Measurements from ENCODE around the gene MYO10. TPM values are rescaled to one million over a fixed set of nuclear protein-coding genes. Genes with fewer than 3 reads are reported as not detected.

MYO10 gene
- total and polyA plus RNA-seq, 2 experiments from 2014 or later = 119 to 276 TPM

- TF ChIP-seq, protein P1, sequence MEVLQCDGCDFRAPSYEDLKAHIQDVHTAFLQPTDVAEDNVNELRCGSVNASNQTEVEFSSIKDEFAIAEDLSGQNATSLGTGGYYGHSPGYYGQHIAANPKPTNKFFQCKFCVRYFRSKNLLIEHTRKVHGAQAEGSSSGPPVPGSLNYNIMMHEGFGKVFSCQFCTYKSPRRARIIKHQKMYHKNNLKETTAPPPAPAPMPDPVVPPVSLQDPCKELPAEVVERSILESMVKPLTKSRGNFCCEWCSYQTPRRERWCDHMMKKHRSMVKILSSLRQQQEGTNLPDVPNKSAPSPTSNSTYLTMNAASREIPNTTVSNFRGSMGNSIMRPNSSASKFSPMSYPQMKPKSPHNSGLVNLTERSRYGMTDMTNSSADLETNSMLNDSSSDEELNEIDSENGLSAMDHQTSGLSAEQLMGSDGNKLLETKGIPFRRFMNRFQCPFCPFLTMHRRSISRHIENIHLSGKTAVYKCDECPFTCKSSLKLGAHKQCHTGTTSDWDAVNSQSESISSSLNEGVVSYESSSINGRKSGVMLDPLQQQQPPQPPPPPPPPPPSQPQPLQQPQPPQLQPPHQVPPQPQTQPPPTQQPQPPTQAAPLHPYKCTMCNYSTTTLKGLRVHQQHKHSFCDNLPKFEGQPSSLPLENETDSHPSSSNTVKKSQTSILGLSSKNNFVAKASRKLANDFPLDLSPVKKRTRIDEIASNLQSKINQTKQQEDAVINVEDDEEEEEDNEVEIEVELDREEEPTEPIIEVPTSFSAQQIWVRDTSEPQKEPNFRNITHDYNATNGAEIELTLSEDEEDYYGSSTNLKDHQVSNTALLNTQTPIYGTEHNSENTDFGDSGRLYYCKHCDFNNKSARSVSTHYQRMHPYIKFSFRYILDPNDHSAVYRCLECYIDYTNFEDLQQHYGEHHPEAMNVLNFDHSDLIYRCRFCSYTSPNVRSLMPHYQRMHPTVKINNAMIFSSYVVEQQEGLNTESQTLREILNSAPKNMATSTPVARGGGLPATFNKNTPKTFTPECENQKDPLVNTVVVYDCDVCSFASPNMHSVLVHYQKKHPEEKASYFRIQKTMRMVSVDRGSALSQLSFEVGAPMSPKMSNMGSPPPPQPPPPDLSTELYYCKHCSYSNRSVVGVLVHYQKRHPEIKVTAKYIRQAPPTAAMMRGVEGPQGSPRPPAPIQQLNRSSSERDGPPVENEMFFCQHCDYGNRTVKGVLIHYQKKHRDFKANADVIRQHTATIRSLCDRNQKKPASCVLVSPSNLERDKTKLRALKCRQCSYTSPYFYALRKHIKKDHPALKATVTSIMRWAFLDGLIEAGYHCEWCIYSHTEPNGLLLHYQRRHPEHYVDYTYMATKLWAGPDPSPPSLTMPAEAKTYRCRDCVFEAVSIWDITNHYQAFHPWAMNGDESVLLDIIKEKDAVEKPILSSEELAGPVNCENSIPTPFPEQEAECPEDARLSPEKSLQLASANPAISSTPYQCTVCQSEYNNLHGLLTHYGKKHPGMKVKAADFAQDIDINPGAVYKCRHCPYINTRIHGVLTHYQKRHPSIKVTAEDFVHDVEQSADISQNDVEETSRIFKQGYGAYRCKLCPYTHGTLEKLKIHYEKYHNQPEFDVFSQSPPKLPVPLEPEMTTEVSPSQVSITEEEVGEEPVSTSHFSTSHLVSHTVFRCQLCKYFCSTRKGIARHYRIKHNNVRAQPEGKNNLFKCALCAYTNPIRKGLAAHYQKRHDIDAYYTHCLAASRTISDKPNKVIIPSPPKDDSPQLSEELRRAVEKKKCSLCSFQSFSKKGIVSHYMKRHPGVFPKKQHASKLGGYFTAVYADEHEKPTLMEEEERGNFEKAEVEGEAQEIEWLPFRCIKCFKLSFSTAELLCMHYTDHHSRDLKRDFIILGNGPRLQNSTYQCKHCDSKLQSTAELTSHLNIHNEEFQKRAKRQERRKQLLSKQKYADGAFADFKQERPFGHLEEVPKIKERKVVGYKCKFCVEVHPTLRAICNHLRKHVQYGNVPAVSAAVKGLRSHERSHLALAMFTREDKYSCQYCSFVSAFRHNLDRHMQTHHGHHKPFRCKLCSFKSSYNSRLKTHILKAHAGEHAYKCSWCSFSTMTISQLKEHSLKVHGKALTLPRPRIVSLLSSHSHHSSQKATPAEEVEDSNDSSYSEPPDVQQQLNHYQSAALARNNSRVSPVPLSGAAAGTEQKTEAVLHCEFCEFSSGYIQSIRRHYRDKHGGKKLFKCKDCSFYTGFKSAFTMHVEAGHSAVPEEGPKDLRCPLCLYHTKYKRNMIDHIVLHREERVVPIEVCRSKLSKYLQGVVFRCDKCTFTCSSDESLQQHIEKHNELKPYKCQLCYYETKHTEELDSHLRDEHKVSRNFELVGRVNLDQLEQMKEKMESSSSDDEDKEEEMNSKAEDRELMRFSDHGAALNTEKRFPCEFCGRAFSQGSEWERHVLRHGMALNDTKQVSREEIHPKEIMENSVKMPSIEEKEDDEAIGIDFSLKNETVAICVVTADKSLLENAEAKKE (CRISPR knock-in tag; IDR thresholded peaks at IDR 0.05) = no peak
Observed at GRCh38 chr5:16777432-16777831, 158.7 kb downstream of the MYO10 start (continued).

DNA sequence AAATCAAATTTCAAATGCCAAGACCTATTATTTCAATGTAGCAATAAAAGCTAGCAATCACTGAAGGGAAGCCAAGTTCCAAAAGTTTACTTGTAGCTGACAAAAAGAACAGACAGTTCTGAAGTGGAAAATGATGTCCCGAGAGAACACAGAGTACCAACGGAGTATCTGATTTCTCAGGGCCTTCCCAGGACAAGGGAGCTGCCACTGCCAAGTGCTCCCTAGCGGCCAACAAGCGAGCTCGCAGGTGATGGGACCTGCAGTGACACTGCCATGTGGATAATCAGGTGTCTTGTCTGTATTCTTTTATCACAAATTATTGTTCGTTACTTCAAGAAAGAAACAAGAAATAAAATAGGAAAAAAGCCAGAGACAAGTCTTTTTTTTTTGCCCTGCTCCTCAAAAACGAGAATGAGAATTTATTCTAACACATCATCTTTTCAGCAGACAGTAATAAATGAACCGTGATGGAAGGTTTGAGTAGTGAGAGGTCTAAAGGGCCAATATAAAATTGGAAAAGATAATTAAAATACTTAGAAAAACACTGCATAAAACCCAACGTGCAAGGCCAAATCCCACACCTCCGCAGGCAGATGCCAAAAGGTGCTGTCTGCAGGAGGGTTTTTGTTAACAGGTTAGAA lies 159.4 kb downstream of the MYO10 start:
- H3K4me1 Mint-ChIP-seq = peaks cover 27% of the 10 kb centered on the region
- no peaks in the 10 kb centered on the region for H3K9me2 ChIP-seq (ENCODE audit: insufficient read depth)
- ATAC-seq = peak; percentile 97

More for the DNA sequence above, 159.4 kb downstream of the MYO10 start:
- no peak overlapping the region for H3K4me2 ChIP-seq
- no peak overlapping the region for H3K4me3 ChIP-seq
- no peak overlapping the region for H3K27ac ChIP-seq (ENCODE audit: low read depth)
- H3F3A ChIP-seq (replicated peaks; ENCODE audit: low read depth) = no peaks in the 10 kb centered on the region
- H2AFZ ChIP-seq = no peak overlapping the region
- peaks cover 18% of the 10 kb centered on the region for H3K36me3 Mint-ChIP-seq (ENCODE audit: low read depth)
- H3K27me3 ChIP-seq (ENCODE audit: insufficient read depth) = no peaks in the 10 kb centered on the region
- H3K27ac Mint-ChIP-seq = no peak overlapping the region
- H3K36me3 ChIP-seq (ENCODE audit: insufficient read depth) = no peaks in the 10 kb centered on the region
- no peak overlapping the region for H3K4me3 Mint-ChIP-seq
- H3K27me3 Mint-ChIP-seq (ENCODE audit: insufficient read depth, low read depth, poor library complexity) = no peaks in the 10 kb centered on the region
- H4K20me1 ChIP-seq (replicated peaks; ENCODE audit: insufficient read depth) = no peaks in the 10 kb centered on the region
- no peaks in the 10 kb centered on the region for H3K9me3 Mint-ChIP-seq
- H3K4me1 ChIP-seq (ENCODE audit: insufficient read depth) = peaks cover 13% of the 10 kb centered on the region; the same call in 1 of the 2 replicates
- no peaks in the 10 kb centered on the region; the same call in 1 of the 2 replicates for H3K79me2 ChIP-seq (replicated peaks; ENCODE audit: insufficient read depth)
- peak; percentile 79 for DNase-seq (ENCODE audit: low spot score)
- TF ChIP-seq, protein P2, sequence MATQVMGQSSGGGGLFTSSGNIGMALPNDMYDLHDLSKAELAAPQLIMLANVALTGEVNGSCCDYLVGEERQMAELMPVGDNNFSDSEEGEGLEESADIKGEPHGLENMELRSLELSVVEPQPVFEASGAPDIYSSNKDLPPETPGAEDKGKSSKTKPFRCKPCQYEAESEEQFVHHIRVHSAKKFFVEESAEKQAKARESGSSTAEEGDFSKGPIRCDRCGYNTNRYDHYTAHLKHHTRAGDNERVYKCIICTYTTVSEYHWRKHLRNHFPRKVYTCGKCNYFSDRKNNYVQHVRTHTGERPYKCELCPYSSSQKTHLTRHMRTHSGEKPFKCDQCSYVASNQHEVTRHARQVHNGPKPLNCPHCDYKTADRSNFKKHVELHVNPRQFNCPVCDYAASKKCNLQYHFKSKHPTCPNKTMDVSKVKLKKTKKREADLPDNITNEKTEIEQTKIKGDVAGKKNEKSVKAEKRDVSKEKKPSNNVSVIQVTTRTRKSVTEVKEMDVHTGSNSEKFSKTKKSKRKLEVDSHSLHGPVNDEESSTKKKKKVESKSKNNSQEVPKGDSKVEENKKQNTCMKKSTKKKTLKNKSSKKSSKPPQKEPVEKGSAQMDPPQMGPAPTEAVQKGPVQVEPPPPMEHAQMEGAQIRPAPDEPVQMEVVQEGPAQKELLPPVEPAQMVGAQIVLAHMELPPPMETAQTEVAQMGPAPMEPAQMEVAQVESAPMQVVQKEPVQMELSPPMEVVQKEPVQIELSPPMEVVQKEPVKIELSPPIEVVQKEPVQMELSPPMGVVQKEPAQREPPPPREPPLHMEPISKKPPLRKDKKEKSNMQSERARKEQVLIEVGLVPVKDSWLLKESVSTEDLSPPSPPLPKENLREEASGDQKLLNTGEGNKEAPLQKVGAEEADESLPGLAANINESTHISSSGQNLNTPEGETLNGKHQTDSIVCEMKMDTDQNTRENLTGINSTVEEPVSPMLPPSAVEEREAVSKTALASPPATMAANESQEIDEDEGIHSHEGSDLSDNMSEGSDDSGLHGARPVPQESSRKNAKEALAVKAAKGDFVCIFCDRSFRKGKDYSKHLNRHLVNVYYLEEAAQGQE (IDR thresholded peaks at IDR 0.05; ENCODE audit: unreplicated experiment) = no peak
- TF ChIP-seq CTCF (conservative IDR thresholded peaks at IDR 0.05; ENCODE audit: low read depth in 2 of 2) (peak; percentile 74 to 81), CREB1 (CRISPR knock-in tag; IDR thresholded peaks at IDR 0.05; ENCODE audit: low read depth) (no peak), JUNB (IDR thresholded peaks at IDR 0.05; ENCODE audit: unreplicated experiment) (no peak), ETS1 (IDR thresholded peaks at IDR 0.05) (no peak), NANOG (IDR thresholded peaks at IDR 0.05; ENCODE audit: borderline replicate concordance) (no peak), POLR2AphosphoS5 (IDR thresholded peaks at IDR 0.05; ENCODE audit: low read depth) (no peak)

All from GM23338 (cell line).